ENCODE results near the gene GGCX. TPM values are rescaled to one million over a fixed set of nuclear protein-coding genes. Genes with fewer than 3 reads are reported as not detected.

GGCX gene
- total and polyA plus RNA-seq, 2 donors (not counting 3 experiments of a cell fraction or from before 2014, with no cell fraction given), result 48.0 to 62.7 TPM

GRCh38 chr2:85564144-85564563 lies 2.9 kb upstream of the GGCX start:
- H3K9me1 ChIP-seq (replicated peaks; ENCODE audit: control insufficient read depth, extremely low read depth, insufficient read depth, low read length), result no peaks in the 10 kb centered on the region
- TF ChIP-seq FOS (IDR thresholded peaks at IDR 0.05; ENCODE audit: borderline replicate concordance, insufficient read depth, low read length) (no peak), POLR2A (IDR thresholded peaks at IDR 0.05; ENCODE audit: low read depth, low read length) (no peak), GATA2 (IDR thresholded peaks at IDR 0.05; ENCODE audit: insufficient read depth, insufficient read length, low read depth, low read length) (no peak), EZH2 (IDR thresholded peaks at IDR 0.05; ENCODE audit: borderline replicate concordance, low read depth, low read length, severe bottlenecking) (no peak), POLR2AphosphoS5 (IDR thresholded peaks at IDR 0.05; ENCODE audit: insufficient read depth, low read depth, low read length) (no peak), JUN (IDR thresholded peaks at IDR 0.05; ENCODE audit: borderline replicate concordance, insufficient read depth, insufficient read length, low read depth) (no peak), CTCF (IDR thresholded peaks at IDR 0.05; ENCODE audit: extremely low read depth in 1 of 2, insufficient read depth in 1 of 2, low read depth in 1 of 2, low read length in 2 of 2) (no peak)
- BruUV-seq (replicated peaks), result no TSS peak
- H3K36me3 ChIP-seq (ENCODE audit: control insufficient read depth in 2 of 2, extremely low read depth in 1 of 2, insufficient read depth in 2 of 2, low read length in 2 of 2), result no peaks in the 10 kb centered on the region
- ChIA-PET POLR2A (no interaction called here), CTCF (interaction anchor here (0.5 to 1.9 kb wide), 3 partner anchors 10 to 237 kb away, joined by 3 to 6 read pairs (median 3); no protein-coding TSS in a partner anchor)
- FAIRE-seq (no peak), DNase-seq (ENCODE audit: low read depth, low spot score) (no peak)
- H3K27ac ChIP-seq (ENCODE audit: insufficient read depth, low read depth, low read length), result no peak overlapping the region
- H4K20me1 ChIP-seq (replicated peaks; ENCODE audit: control insufficient read depth, extremely low read depth, insufficient read depth, low read length), result no peaks in the 10 kb centered on the region
- intact Hi-C loops (cut with micrococcal nuclease) (no loop called here), dilution Hi-C loops (cut with MboI; ENCODE audit: extremely low pct_ligation_motif_present, low sequenced_read_pairs) (no loop called here)
- no peaks in the 10 kb centered on the region for H3K9me3 ChIP-seq (replicated peaks; ENCODE audit: control insufficient read depth, insufficient read depth, low read length)
- H2AFZ ChIP-seq (ENCODE audit: low read depth, low read length), result no peak overlapping the region
- peaks cover 17% of the 10 kb centered on the region for H3K79me2 ChIP-seq (ENCODE audit: control insufficient read depth, insufficient read depth, low read length)
- H3K9ac ChIP-seq (replicated peaks; ENCODE audit: extremely low read depth, insufficient read depth, low read length), result no peak overlapping the region
- no peak overlapping the region for H3K4me2 ChIP-seq (ENCODE audit: insufficient read depth, low read length)
- H3K4me1 ChIP-seq (ENCODE audit: control insufficient read depth, extremely low read depth, insufficient read depth, low read length), result peaks cover 9% of the 10 kb centered on the region
- no peaks in the 10 kb centered on the region for H3K27me3 ChIP-seq (ENCODE audit: control insufficient read depth in 2 of 2, insufficient read depth in 2 of 2, low read length in 2 of 2)
- no peak overlapping the region for H3K4me3 ChIP-seq (replicated peaks in 1 of 3; ENCODE audit: insufficient read depth in 1 of 3, low read depth in 1 of 3, low read length in 3 of 3)
